ENCODE data around the gene MACROD2.

Gene MACROD2

DNA sequence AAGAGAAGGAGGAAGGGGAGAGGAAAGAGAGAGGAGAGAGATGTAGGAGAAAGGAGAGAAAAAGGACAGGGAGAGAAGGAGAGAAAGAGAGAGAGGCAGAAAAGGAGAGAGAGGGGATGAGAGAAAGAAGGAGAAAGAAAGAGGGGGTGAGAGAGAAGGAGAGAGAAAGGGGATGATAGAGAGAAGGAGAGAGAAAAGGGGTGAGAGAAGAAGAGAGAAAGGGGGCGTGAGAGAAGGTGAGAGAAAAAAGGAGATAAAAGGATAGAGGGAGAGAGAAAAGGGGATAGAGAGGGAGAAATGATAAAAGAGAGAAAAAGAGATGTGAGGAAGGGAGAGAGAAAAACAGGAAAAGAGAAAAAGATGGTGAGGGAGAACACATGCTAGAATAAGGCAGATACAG, 1644.5 kb downstream of the MACROD2 start:
- Histone ChIP-seq H3K36me3 (no peaks in the 10 kb centered on the region), H3K27ac (no peak overlapping the region), H3K4me3 (ENCODE audit: low read depth in 1 of 2, low read length in 1 of 2) (no peak overlapping the region), H3K4me1 (ENCODE audit: control insufficient read depth in 1 of 2, insufficient read depth in 1 of 2, low read depth in 1 of 2, low read length in 1 of 2) (no peaks in the 10 kb centered on the region), H3K9me3 (no peaks in the 10 kb centered on the region), H3K27me3 (no peaks in the 10 kb centered on the region)
- TF ChIP-seq, protein P1, sequence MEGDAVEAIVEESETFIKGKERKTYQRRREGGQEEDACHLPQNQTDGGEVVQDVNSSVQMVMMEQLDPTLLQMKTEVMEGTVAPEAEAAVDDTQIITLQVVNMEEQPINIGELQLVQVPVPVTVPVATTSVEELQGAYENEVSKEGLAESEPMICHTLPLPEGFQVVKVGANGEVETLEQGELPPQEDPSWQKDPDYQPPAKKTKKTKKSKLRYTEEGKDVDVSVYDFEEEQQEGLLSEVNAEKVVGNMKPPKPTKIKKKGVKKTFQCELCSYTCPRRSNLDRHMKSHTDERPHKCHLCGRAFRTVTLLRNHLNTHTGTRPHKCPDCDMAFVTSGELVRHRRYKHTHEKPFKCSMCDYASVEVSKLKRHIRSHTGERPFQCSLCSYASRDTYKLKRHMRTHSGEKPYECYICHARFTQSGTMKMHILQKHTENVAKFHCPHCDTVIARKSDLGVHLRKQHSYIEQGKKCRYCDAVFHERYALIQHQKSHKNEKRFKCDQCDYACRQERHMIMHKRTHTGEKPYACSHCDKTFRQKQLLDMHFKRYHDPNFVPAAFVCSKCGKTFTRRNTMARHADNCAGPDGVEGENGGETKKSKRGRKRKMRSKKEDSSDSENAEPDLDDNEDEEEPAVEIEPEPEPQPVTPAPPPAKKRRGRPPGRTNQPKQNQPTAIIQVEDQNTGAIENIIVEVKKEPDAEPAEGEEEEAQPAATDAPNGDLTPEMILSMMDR (IDR thresholded peaks at IDR 0.05) = no peak

DNA sequence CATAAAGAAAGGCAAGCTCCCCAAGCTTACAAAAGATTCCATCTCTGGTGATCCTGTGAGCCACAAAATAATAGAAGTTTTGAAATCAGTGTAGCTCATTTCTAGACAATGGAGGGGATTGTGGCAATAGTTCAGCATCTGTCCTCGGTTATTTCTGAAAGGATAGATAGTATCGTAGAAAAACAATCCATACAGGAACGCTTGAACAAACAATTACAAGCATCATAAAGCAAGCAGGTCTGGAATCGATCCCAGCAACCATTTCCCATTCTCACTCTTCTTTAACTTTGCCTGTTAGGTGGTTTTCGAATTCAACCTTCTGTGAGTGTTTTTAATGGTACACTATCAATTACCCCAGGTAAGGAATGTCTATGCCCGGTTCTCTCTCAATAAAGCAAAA, 1646.8 kb downstream of the MACROD2 start:
- Histone ChIP-seq H3K27me3 (no peaks in the 10 kb centered on the region), H3K36me3 (no peaks in the 10 kb centered on the region), H3K4me1 (ENCODE audit: control insufficient read depth in 1 of 2, insufficient read depth in 1 of 2, low read depth in 1 of 2, low read length in 1 of 2) (no peaks in the 10 kb centered on the region), H3K27ac (no peak overlapping the region), H3K4me3 (ENCODE audit: low read depth in 1 of 2, low read length in 1 of 2) (no peak overlapping the region), H3K9me3 (no peaks in the 10 kb centered on the region)
- TF ChIP-seq, protein P1 (IDR thresholded peaks at IDR 0.05) = no peak

DNA sequence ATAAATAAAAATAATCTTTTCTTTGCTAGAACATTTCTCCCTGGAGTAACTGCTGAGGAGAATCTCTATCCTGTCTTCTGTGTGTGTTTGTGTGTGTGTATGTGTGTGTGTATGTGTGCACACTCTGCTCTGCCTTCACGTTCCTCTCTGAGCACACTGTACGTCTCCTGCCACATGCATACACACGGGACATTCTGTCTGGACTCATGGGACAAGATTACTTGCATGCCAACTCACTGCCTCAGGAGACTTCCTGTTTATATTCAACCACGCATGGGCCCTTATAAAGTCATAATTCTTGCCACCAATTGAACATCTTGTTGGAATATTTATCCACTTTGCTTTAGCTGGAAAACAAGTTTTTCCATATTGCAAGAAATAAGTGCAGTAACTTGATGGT, 1647.4 kb downstream of the MACROD2 start:
- TF ChIP-seq, protein P1 (IDR thresholded peaks at IDR 0.05) = no peak
- Histone ChIP-seq H3K4me1 (ENCODE audit: control insufficient read depth in 1 of 2, insufficient read depth in 1 of 2, low read depth in 1 of 2, low read length in 1 of 2) (no peaks in the 10 kb centered on the region), H3K27ac (no peak overlapping the region), H3K9me3 (no peaks in the 10 kb centered on the region), H3K36me3 (no peaks in the 10 kb centered on the region), H3K4me3 (ENCODE audit: low read depth in 1 of 2, low read length in 1 of 2) (no peak overlapping the region), H3K27me3 (no peaks in the 10 kb centered on the region)

DNA sequence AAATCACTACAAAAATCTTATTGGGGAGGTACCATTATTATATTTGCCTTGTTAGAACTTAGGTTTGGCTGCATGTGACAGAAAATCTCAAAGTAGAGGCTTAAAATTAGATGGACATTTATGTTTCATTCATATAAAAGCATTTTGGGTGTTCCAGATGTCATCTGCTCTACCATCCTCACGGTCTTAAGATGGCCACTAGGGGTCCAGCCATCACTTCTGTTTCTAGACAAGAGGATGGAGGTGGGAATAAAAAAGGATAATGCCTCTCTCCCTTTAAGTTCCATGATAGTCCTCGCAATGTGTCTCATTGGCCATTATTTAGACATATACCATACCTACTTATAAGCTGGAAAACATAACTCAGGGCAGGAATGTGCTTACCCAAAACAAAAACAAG, 1648.4 kb downstream of the MACROD2 start:
- no peaks in the 10 kb centered on the region for H3K36me3 ChIP-seq
- H3K4me1 ChIP-seq (ENCODE audit: control insufficient read depth in 1 of 2, insufficient read depth in 1 of 2, low read depth in 1 of 2, low read length in 1 of 2) = no peaks in the 10 kb centered on the region
- TF ChIP-seq, protein P1 (IDR thresholded peaks at IDR 0.05) = no peak
- H3K9me3 ChIP-seq = no peaks in the 10 kb centered on the region
- no peak overlapping the region for H3K27ac ChIP-seq
- no peak overlapping the region for H3K4me3 ChIP-seq (ENCODE audit: low read depth in 1 of 2, low read length in 1 of 2)
- H3K27me3 ChIP-seq = no peaks in the 10 kb centered on the region

DNA sequence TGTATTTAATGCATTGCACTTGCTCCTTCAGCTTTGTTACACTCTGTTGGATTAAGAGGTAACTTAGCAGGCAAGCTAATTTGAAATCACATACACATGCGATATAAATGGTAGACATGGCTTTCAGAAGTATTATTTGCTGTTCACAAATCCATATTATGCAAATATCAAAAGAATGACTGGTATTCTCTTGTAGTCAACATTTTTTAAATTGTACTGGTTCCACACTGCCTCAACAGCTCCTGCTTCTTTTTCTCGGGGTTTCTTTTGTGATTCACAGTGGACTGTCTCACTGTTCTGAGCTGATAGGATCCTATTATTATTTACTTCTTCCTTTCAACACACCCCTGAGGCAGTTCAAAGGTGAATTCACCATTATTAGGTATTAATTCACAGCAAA, 1650.5 kb downstream of the MACROD2 start:
- H3K9me3 ChIP-seq = no peaks in the 10 kb centered on the region
- no peaks in the 10 kb centered on the region for H3K4me1 ChIP-seq (ENCODE audit: control insufficient read depth in 1 of 2, insufficient read depth in 1 of 2, low read depth in 1 of 2, low read length in 1 of 2)
- H3K36me3 ChIP-seq = no peaks in the 10 kb centered on the region
- TF ChIP-seq, protein P1 (IDR thresholded peaks at IDR 0.05) = no peak
- no peak overlapping the region for H3K27ac ChIP-seq
- H3K4me3 ChIP-seq (ENCODE audit: low read depth in 1 of 2, low read length in 1 of 2) = no peak overlapping the region
- H3K27me3 ChIP-seq = no peaks in the 10 kb centered on the region
